Peyer's patch (tissue), 4 donors: ENCODE measurements around the gene ARL4D. TPM values are rescaled to one million over a fixed set of nuclear protein-coding genes. Genes with fewer than 3 reads are reported as not detected.
A peak's percentile ranks its signal among the peaks of the same experiment; 100 is the strongest.
"Not testable (repeated sequence)": the region's sequence is repeated elsewhere in the genome, so short reads cannot be mapped to it uniquely, and the experiment has no call there.

ENCODE experiments used
- DNase-seq, 3 donors: peaks; one replicate each; pipeline ENCODE4 v3.0.0-alpha.2; 2017 to 2019
- H3K27ac ChIP-seq, 4 donors: fragments of 200-600 bp; sonication (generic); one replicate each; pipeline ENCODE4 v1.5.1; 2016 to 2019
- H3K27me3 ChIP-seq, 2 donors: fragments of 200-600 bp; sonication (generic); one replicate each; pipeline ENCODE4 v1.5.1; 2019
- H3K36me3 ChIP-seq, 3 donors: fragments of 200-600 bp; sonication (generic); one replicate each; pipeline ENCODE4 v1.5.1; 2016 to 2019
- H3K4me1 ChIP-seq, 4 donors: fragments of 200-600 bp; sonication (generic); one replicate each; pipeline ENCODE4 v1.5.1; 2016 to 2019
- H3K4me3 ChIP-seq, 4 donors: fragments of 200-600 bp; sonication (generic); 1 replicate in 3 of 4; 2 replicates in 1 of 4; pipeline ENCODE4 v1.5.1; 2016 to 2019; ENCODE audit warnings: mild to moderate bottlenecking in 1 of 4
- H3K9me3 ChIP-seq, 4 donors: fragments of 200-600 bp; sonication (generic); one replicate each; pipeline ENCODE4 v1.5.1; 2016 to 2019; ENCODE audit warnings: mild to moderate bottlenecking in 1 of 4
- POLR2A ChIP-seq, 2 donors: fragments of 450-650 bp; IDR thresholded peaks; one replicate each; pipeline ENCODE4 v1.5.1; 2017; ENCODE audit warnings: antibody characterized with exemption in 2 of 2, mild to moderate bottlenecking in 2 of 2, moderate library complexity in 2 of 2
- total RNA-seq, 4 donors: library from RNA; depleted of rRNA; stranded (reverse); fragments of >200 nt; gene quantifications; one replicate each; pipeline ENCODE4 v1.1.0, GENCODE V29; 2016
- TF ChIP-seq, protein P1 (sequence below), 6 experiments: fragments of 450-650 bp in 4 of 6; fragments of 200-600 bp in 2 of 6; sonication (generic) in 1 of 6; IDR thresholded peaks; one replicate each; pipeline ENCODE4 v1.5.1; 2017 to 2019; ENCODE audit warnings: antibody characterized with exemption in 6 of 6, mild to moderate bottlenecking in 3 of 6, moderate library complexity in 1 of 6

The ARL4D gene
- total RNA-seq, 4 donors from 2014 or later: 0.70 to 2.3 TPM; not detected in 2

DNA sequence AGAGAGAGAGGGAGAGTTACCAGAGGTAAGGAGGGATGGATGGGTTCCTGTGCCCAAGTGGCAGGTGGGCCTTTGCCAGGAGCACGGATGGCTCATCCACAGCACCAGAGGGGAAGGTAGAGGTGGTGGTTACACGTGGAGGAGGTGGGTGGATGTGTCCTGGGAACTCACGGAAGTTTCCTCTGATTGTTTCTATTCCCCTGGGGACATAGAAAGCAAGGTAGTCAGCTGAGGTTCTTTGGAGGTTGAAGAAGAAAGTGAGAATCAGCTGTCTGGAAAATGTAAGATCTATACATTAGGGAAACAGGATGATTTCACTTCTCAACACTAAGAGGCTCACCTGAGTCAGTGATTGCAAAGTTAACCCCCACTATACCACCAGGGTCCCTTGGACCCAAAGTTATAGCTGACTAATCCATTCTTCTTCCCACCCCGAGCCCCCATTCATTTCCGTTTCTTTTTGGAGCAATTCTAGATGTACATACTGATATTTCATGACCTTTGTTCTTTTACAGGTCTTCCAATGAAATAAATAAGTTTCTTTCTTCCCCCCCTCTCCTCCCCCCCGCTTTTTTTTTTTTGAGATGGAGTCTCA, 27.5 kb upstream of the ARL4D start:
- no peak for TF ChIP-seq POLR2A (IDR thresholded peaks at IDR 0.05)
- TF ChIP-seq, protein P1, sequence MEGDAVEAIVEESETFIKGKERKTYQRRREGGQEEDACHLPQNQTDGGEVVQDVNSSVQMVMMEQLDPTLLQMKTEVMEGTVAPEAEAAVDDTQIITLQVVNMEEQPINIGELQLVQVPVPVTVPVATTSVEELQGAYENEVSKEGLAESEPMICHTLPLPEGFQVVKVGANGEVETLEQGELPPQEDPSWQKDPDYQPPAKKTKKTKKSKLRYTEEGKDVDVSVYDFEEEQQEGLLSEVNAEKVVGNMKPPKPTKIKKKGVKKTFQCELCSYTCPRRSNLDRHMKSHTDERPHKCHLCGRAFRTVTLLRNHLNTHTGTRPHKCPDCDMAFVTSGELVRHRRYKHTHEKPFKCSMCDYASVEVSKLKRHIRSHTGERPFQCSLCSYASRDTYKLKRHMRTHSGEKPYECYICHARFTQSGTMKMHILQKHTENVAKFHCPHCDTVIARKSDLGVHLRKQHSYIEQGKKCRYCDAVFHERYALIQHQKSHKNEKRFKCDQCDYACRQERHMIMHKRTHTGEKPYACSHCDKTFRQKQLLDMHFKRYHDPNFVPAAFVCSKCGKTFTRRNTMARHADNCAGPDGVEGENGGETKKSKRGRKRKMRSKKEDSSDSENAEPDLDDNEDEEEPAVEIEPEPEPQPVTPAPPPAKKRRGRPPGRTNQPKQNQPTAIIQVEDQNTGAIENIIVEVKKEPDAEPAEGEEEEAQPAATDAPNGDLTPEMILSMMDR (IDR thresholded peaks at IDR 0.05): no peak
- H3K27ac ChIP-seq: peak overlapping the region in 1 of 4 donors; percentile 70
- H3K4me1 ChIP-seq: peaks cover 0 to 18% (median 12%) of the 10 kb centered on the region in 4 donors
- no peak for DNase-seq
- no peaks in the 10 kb centered on the region for H3K27me3 ChIP-seq
- no peaks in the 10 kb centered on the region for H3K36me3 ChIP-seq
- no peak overlapping the region for H3K4me3 ChIP-seq
- no peaks in the 10 kb centered on the region for H3K9me3 ChIP-seq

DNA sequence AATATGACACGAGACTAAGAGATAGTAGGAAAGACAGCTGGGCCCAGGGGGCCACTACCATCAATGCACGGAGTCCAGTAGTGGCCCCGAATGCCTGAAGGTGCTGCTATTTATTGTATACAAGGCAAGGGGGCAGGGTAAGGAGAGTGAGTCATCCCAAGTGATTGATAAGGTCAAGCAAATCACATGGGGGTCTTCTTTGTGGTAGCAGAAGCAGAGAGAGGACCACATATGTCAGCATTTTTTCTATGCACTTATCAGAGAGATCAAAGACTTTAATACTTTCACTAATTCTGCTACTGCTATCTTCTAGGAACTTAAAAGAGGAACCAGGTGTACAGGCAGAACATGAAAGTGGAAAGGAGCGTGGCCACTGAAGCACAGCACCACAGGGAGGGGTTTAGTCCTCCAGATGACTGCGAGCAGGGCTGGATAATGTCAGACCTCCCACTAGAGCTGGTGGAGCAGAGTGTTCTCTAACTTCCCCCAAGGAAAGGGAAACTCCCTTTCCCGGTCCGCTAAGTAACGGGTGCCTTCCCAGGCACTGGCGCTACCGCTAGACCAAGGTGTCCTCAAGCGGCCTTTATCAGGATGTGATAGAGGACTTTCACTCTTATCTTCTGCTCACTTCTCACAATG, 26.4 kb upstream of the ARL4D start:
- H3K36me3 ChIP-seq: no peaks in the 10 kb centered on the region
- no peak overlapping the region for H3K4me3 ChIP-seq
- H3K27ac ChIP-seq: peak overlapping the region in 3 of 4 donors; percentile 13 to 70 (median 40)
- TF ChIP-seq POLR2A (IDR thresholded peaks at IDR 0.05): no peak
- TF ChIP-seq, protein P1 (IDR thresholded peaks at IDR 0.05): no peak
- peaks cover 0 to 17% (median 11%) of the 10 kb centered on the region in 4 donors for H3K4me1 ChIP-seq
- no peaks in the 10 kb centered on the region for H3K9me3 ChIP-seq
- H3K27me3 ChIP-seq: no peaks in the 10 kb centered on the region
- peak in 2 of 3 donors; percentile 75 to 81 for DNase-seq

DNA sequence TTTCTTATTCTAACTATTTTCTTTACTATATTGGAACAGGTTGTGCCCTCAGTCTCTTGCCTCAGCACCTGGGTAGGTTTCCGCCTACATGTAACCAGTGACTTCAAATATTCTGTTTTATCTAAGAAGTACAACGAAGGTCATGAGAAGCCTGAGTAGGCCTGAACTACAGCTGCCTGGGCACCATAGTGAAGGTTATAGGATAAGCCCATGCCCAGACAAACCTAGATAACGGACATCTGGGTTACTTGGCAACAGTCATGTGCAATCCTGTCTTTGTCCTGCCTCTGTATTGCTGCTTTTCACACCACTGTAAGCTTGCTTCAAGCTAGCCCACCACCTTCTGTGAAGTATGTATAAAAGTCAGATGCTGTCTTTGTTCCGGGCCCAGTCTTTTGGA, 25.4 kb upstream of the ARL4D start:
- no peak for DNase-seq
- no peaks in the 10 kb centered on the region for H3K36me3 ChIP-seq

DNA sequence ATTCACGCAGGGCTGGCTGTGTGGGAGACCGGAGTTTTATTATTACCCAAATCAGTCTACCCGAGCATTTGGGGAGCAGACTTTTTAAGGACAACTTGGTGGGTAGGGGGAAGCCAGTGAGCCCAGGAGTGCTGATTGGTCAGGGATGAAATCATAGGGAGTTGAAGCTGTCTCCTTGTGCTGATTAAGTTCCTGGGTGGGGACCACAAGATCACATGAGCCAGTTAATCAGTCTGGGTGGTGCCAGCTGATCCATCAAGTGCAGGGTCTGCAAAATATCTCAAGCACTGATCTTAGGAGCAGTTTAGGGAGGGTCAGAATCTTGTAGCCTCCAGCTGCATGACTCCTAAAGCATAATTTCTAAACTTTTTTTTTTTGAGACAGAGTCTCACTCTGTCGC, 22.9 kb upstream of the ARL4D start:
- H3K36me3 ChIP-seq, H3K4me3 ChIP-seq, DNase-seq, H3K27ac ChIP-seq, H3K27me3 ChIP-seq, H3K9me3 ChIP-seq, H3K4me1 ChIP-seq: not testable (repeated sequence)

More for the DNA sequence above, 25.4 kb upstream of the ARL4D start:
- no peak overlapping the region for H3K4me3 ChIP-seq
- H3K27ac ChIP-seq: no peak overlapping the region
- peaks cover 0 to 13% (median 10%) of the 10 kb centered on the region in 4 donors for H3K4me1 ChIP-seq
- H3K27me3 ChIP-seq: no peaks in the 10 kb centered on the region
- TF ChIP-seq, protein P1 (IDR thresholded peaks at IDR 0.05): no peak
- no peak for TF ChIP-seq POLR2A (IDR thresholded peaks at IDR 0.05)
- H3K9me3 ChIP-seq: no peaks in the 10 kb centered on the region

DNA sequence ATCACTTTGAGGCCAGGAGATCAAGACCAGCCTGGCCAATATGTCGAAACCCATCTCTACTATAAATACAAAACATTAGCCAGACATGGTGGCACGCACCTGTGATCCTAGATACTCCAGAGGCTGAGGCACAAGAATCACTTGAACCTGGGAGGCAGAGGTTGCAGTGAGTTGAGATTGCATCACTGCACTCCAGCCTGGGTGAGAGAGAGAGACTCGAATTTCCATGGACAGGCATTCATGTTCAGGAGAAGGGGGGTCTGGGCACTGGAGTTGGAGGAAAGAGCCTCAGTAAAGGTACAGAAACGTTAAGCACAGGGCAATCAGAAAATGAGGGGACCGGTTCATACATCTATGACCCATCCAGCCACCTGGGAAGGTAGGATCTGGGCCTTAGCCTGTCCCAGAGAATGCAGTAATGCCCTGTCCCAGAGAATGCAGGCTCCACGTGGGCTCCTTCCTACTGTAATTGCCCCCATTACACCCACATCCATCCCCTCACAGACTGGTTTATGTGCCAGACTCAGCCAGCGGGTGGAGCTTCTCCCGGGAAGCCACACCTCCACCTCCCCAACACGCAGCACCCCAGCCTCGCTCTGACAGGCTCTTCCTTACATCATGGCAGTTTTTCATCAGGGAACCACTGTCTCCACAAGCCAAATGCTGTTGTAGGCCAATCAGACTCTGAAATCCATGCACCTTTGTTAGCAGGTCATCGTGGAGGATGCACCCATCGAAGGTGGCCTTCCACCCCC, 21.6 kb upstream of the ARL4D start:
- Histone ChIP-seq H3K9me3 (peaks cover 0 to 9% (median 3%) of the 10 kb centered on the region in 4 donors), H3K27ac (no peak overlapping the region), H3K27me3 (no peaks in the 10 kb centered on the region), H3K4me1 (peaks cover 0 to under 1% (median 0%) of the 10 kb centered on the region in 4 donors), H3K36me3 (no peaks in the 10 kb centered on the region), H3K4me3 (no peak overlapping the region)
- DNase-seq: no peak
- no peak for TF ChIP-seq POLR2A (IDR thresholded peaks at IDR 0.05)
- TF ChIP-seq, protein P1 (IDR thresholded peaks at IDR 0.05): no peak

DNA sequence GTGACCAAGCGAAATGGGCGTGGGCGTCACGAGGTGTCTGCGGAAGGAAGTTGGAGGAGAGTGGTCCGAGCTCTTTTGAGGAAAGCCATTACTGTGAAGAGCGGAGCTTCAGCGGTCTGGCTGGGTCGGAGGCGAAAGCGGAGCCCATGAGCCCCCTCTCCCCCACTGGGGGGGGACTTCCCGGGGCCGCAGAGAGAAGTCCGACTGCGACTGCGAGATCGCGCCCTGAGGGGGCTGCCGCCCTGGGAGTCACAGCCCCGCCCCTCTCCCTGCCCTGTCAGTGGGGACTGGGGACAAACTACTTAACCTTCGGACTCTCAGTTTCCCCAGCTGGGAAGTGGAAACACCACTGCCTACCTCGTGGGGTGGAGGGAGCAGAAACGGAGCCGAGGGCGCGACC, 20.0 kb upstream of the ARL4D start:
- no peaks in the 10 kb centered on the region for H3K27me3 ChIP-seq
- no peaks in the 10 kb centered on the region for H3K36me3 ChIP-seq
- no peaks in the 10 kb centered on the region for H3K4me1 ChIP-seq
- no peak overlapping the region for H3K4me3 ChIP-seq
- H3K9me3 ChIP-seq: peaks cover 0 to 9% (median 3%) of the 10 kb centered on the region in 4 donors
- no peak for TF ChIP-seq POLR2A (IDR thresholded peaks at IDR 0.05)
- TF ChIP-seq, protein P1 (IDR thresholded peaks at IDR 0.05): no peak
- no peak for DNase-seq
- H3K27ac ChIP-seq: no peak overlapping the region
